ENCODE results near the gene HSPBP1.

DNA sequence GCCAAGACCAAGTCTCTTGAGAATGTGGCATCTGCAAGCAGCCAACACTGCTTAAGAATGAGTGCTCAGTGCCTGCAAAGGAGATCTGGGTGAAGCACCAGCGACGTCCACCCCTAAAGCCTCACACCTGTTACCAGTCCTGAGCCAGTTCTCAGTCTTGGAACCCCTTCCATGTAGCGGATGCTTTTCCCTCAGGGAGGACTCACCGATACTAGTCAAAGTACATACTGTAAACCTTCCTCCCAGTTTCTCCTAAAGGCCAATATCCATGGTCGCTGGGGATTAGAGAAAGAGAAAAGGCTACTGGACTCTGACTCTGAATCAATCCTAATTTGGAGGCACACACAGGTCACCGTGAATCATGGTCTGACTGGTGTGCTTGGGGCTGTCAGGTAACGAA is 66.4 kb downstream of the HSPBP1 start:
- TF ChIP-seq POLR2AphosphoS5 (IDR thresholded peaks at IDR 0.05; ENCODE audit: low read depth, low read length) (no peak), REST (IDR thresholded peaks at IDR 0.05; ENCODE audit: insufficient read depth in 1 of 2, low read depth in 2 of 2, low read length in 2 of 2) (no peak), TAF1 (IDR thresholded peaks at IDR 0.05; ENCODE audit: borderline replicate concordance, insufficient read depth, low read length) (no peak), SIN3A (IDR thresholded peaks at IDR 0.05; ENCODE audit: borderline replicate concordance, insufficient read depth, low read length) (no peak)
